Omental fat pad (tissue), 4 donors: ENCODE data around the gene CACNA2D4. TPM values are rescaled to one million over a fixed set of nuclear protein-coding genes. Genes with fewer than 3 reads are reported as not detected.

Experiments
- ATAC-seq: fragments of 150-250 bp; one replicate; pipeline ENCODE4 v1.9.1; 2016; ENCODE audit warnings: mild to moderate bottlenecking, moderate library complexity; ENCODE audit not compliant: low FRiP score
- DNase-seq: peaks from one replicate; pipeline ENCODE4 v3.0.0-alpha.2; 2019; ENCODE audit warnings: low spot score
- CTCF ChIP-seq, 3 donors: fragments of 450-650 bp; IDR thresholded peaks; one replicate each; pipeline ENCODE4 v1.5.1; 2016 to 2017; ENCODE audit warnings: antibody characterized with exemption in 3 of 3, mild to moderate bottlenecking in 3 of 3, moderate library complexity in 2 of 3
- total RNA-seq, 4 donors: library from RNA; depleted of rRNA; stranded (reverse); fragments of >200 nt; gene quantifications; one replicate each; pipeline ENCODE4 v1.1.0, GENCODE V29; 2016

Gene CACNA2D4
- total RNA-seq, 4 donors from 2014 or later, result 3.9 to 13.0 (median 6.8) TPM

DNA sequence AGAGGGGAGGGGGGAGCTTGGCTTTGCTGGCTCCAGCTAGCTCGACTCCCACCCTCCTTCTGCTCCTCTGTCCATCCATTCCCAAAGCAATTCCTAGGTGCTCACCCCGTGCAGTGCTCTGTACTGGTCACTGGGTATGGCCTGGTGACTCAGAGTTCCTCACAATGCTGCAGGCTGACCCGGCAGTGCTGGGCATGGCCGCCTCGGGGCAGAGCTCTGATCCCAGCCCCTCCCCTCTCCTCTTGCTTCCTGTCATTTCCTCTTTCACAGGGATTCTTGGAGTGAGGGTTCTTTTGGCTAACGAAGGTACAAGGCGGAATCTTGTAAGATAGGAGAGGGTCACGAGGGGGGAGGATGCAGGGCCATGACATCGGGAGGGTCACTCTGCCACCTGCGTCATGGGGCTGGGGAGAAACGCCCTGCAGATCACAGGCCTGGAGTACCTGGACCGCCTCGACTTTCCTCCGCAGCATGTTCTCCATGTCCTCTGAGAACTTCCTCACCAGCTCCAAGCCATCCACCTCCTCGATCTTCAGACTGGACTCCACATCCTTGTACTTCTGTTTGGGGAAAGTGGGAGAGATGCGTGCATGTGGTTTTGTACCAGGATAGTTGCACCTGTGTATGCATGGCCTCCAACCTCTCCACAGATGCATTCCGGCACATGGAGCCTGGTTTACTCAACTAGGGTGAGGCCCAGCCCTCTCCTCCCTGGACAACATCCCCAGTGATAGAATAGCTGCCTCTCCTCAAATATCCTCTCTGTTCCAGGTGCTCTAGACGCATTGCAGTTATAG is 5.7 kb downstream of the CACNA2D4 start:
- ATAC-seq, result no peak
- DNase-seq, result no peak
- no peak for TF ChIP-seq CTCF (IDR thresholded peaks at IDR 0.05)

DNA sequence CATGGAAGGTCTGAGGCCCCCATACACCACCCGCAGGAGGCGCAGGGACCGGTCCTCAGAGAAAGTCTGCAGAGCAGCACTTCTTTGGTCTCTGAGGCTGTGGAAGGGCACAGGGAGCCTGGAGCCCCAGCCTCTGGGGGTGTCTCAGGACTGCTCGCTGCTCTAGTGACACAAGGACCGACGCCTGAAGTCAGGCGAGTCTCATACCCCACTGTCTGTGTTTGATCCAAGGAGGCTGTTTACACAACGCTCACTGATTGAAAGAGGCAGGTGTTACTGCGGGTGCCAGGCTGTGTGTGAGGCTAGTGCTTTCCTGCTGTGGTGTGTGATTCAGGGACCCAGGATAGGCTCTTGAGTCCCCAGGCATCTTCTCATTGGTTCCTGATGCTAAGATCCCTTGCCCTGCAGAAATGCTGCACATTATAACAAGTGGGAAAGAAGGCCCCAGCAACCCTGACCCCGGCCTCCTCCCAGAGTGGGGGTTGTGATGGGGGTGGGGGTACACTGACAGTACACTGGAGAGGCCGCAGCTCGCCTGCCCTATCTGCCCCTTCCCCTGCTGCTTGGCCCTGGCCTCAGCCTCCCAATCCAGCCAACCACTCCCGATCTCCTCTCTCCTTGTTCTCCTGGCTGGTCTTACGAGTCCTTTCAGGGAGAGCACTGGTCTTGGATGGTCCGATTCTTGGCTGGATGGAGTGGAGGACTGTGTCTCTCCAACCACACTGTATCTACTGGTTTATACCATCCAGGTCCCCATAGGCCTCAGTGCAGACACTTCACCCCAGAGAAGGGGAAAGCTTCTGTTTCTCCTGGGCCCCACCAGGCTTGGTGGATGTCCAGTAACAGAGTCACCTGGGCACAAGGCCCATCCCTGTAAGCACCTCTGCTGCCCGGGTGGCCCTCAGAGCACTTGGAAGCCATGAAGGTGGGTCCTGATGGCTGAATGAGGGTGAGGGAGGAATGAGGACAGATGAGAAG is 6.6 kb downstream of the CACNA2D4 start:
- ATAC-seq (no peak), DNase-seq (no peak)
- TF ChIP-seq CTCF (IDR thresholded peaks at IDR 0.05), result no peak

DNA sequence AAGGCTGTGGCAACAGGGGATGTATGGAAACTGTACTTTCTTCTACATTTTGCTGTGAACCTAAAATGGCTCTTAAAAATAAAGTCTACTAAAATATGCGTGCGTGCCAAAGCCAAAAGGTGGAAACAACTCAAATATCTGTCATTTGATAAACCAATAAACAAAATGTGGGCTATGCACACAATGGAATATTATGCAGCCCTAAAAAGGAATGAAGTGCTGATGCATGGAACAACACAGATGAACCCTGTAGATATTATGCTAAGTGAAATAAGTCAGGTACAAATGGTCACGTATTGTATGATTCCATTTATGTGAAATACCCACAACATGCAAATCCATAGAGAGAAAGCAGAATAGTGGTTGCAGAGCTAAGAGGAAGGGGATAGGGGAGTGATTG is 8.0 kb downstream of the CACNA2D4 start:
- ATAC-seq, result no peak
- no peak for DNase-seq
- TF ChIP-seq CTCF (IDR thresholded peaks at IDR 0.05), result no peak

DNA sequence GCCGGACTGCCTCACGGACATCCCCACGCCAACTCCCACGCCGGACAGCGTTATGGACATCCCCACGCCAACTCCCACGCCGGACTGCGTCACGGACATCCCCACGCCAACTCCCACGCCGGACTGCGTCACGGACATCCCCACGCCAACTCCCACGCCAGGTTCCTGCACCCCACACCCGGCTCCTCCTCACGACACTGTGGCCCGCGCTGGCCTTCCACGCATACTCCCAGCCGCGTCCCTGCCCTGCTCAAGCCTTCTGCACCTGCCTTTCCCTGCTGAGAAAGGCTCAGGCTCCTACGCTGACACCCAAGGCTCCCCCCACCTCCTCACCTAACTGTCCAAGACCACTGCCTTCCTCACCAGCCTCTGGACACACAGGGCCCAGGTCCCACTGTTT is 9.7 kb downstream of the CACNA2D4 start:
- TF ChIP-seq CTCF (IDR thresholded peaks at IDR 0.05), result no peak
- no peak for ATAC-seq
- no peak for DNase-seq

DNA sequence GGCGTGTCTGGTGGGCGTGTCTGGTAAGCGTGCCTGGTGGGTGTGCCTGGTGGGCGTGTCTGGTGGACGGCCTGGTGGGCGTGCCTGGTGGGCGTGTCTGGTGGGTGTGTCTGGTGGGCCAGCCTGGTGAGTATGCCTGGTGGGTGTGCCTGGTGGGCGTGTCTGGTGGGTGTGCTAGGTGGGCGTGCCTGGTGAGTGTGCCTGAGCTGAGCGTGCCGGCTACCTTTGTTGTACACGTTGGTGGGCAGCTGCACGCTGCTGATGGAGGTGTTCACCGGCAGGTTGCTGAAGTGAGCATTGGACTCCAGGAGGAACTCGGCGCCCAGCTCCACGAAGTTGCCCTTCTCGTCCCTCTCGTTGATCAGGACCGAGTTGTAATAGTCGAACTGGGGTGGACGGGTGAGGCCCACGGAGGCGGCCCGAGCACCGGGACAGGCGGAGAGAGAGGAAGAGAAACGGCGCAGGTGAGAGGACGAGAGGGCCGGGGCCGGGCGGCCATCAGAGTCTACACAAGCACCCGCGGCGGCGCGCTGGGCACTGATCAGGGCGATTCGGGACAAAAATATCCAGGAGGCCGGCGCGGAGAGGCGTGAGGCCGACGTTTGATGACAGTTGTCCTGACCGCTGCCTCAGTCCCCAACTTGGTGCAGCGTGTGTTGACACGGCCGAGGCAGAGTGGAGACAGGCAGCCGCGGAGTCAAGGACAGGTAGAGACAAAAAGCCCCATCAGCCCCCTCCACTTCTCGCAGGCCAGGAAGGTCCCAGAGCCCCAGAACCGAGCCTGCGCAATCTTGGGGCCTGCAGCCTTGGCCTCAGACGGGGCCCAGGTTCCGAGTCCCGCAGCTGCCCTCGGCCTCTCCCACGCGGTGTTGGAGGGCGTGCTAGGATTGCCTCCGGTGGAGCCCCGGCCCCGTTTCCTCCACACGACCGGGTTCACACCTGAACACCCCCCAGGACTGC is 10.5 kb downstream of the CACNA2D4 start:
- TF ChIP-seq CTCF (IDR thresholded peaks at IDR 0.05), result no peak
- ATAC-seq (peak; percentile 39), DNase-seq (no peak)

GRCh38 chr12:1906579-1906978 is 11.9 kb downstream of the CACNA2D4 start:
- TF ChIP-seq CTCF (IDR thresholded peaks at IDR 0.05), result no peak
- DNase-seq (no peak), ATAC-seq (no peak)
